Fibroblast of skin of right biceps (primary cell): ENCODE results near the gene C1QTNF12.

Source experiments
- DNase-seq: peaks from one replicate; pipeline ENCODE4 v3.0.0-alpha.2; 2013

The C1QTNF12 gene

GRCh38 chr1:1226566-1227362 lies 19.8 kb downstream of the C1QTNF12 start:
- DNase-seq: no peak

- no peak for DNase-seq
These were observed 20.6 kb downstream of the C1QTNF12 start for GRCh38 chr1:1225913-1226312.

GRCh38 chr1:1225238-1225845 lies 21.2 kb downstream of the C1QTNF12 start:
- no peak for DNase-seq

GRCh38 chr1:1223891-1224290 lies 22.6 kb downstream of the C1QTNF12 start:
- no peak for DNase-seq

- DNase-seq: no peak
These were observed 23.2 kb downstream of the C1QTNF12 start for GRCh38 chr1:1223321-1223720.

GRCh38 chr1:1222575-1223225 lies 23.8 kb downstream of the C1QTNF12 start:
- DNase-seq: no peak

- no peak for DNase-seq
These were observed 24.5 kb downstream of the C1QTNF12 start for GRCh38 chr1:1221887-1222574.

GRCh38 chr1:1220197-1220596 lies 26.3 kb downstream of the C1QTNF12 start:
- DNase-seq: no peak

- no peak for DNase-seq
These were observed 27.2 kb downstream of the C1QTNF12 start for GRCh38 chr1:1219341-1219740.

GRCh38 chr1:1218524-1219200 lies 27.9 kb downstream of the C1QTNF12 start:
- DNase-seq: no peak

GRCh38 chr1:1217621-1218523 lies 28.6 kb downstream of the C1QTNF12 start:
- DNase-seq: no peak

- no peak for DNase-seq
These were observed 29.5 kb downstream of the C1QTNF12 start for GRCh38 chr1:1216770-1217620.

GRCh38 chr1:1215881-1216605 lies 30.5 kb downstream of the C1QTNF12 start:
- DNase-seq: no peak

- no peak for DNase-seq
These were observed 31.3 kb downstream of the C1QTNF12 start for GRCh38 chr1:1215080-1215676.

- no peak for DNase-seq
These were observed 32.9 kb downstream of the C1QTNF12 start, which contains the start of gene TNFRSF4 for GRCh38 chr1:1213345-1214265. Gene TNFRSF4, minus strand, starts transcription at chr1:1214153. Its CDS starts 26 bp downstream, at chr1:1214127.

GRCh38 chr1:1212780-1213344 lies 33.7 kb downstream of the C1QTNF12 start:
- no peak for DNase-seq

GRCh38 chr1:1211541-1212441 lies 34.7 kb downstream of the C1QTNF12 start:
- DNase-seq: no peak
